ENCODE results near the gene MTHFD1L.

DNA sequence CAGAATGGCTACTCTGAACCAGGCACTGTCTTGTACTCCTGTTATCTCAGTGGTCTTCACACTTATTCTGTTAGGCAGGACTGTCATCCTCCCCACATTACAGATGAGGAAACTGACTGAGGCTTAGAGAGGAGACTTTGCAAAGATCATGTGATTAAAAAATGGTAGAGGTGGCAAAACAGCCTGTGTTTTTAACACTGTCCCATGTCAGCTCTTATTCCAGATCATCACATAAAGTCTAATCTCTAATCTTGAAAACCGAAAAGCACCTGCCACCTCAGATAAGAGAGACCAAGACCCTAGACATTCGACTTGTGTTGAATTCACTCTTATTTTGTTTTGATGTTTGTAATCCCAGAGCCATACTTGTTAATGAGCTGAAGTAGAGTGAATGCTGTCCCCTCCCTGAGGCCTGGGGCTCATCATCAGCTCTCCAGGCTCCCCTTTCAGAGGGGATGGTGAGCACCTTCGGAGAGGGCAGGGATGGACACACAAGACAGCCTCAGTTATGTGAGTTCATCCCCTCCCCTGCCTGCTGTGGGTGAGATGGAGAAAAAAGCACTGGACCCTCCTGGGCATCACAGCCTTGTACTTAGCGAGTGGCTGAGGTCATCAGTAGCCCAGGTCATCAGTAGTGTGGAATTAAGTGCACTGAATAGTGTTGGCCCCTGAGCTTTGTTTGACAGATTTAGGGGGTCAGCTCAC, 30.6 kb downstream of the MTHFD1L start:
- no peak for TF ChIP-seq POLR2A (IDR thresholded peaks at IDR 0.05; ENCODE audit: control extremely low read depth in 1 of 2, low read depth in 2 of 2, low read length in 2 of 2)
- TF ChIP-seq EP300 (IDR thresholded peaks at IDR 0.05; ENCODE audit: borderline replicate concordance in 1 of 2, low read depth in 2 of 2, low read length in 2 of 2): no peak
- TF ChIP-seq, protein P1, sequence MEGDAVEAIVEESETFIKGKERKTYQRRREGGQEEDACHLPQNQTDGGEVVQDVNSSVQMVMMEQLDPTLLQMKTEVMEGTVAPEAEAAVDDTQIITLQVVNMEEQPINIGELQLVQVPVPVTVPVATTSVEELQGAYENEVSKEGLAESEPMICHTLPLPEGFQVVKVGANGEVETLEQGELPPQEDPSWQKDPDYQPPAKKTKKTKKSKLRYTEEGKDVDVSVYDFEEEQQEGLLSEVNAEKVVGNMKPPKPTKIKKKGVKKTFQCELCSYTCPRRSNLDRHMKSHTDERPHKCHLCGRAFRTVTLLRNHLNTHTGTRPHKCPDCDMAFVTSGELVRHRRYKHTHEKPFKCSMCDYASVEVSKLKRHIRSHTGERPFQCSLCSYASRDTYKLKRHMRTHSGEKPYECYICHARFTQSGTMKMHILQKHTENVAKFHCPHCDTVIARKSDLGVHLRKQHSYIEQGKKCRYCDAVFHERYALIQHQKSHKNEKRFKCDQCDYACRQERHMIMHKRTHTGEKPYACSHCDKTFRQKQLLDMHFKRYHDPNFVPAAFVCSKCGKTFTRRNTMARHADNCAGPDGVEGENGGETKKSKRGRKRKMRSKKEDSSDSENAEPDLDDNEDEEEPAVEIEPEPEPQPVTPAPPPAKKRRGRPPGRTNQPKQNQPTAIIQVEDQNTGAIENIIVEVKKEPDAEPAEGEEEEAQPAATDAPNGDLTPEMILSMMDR (IDR thresholded peaks at IDR 0.05; ENCODE audit: control extremely low read depth in 1 of 3, insufficient read depth in 1 of 3, low read depth in 1 of 3, low read length in 3 of 3): no peak
- no peak for TF ChIP-seq RFX5 (IDR thresholded peaks at IDR 0.05; ENCODE audit: borderline replicate concordance, low read depth, low read length)
- TF ChIP-seq, protein P2, sequence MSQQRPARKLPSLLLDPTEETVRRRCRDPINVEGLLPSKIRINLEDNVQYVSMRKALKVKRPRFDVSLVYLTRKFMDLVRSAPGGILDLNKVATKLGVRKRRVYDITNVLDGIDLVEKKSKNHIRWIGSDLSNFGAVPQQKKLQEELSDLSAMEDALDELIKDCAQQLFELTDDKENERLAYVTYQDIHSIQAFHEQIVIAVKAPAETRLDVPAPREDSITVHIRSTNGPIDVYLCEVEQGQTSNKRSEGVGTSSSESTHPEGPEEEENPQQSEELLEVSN (IDR thresholded peaks at IDR 0.05): no peak
- TF ChIP-seq SUZ12 (IDR thresholded peaks at IDR 0.05; ENCODE audit: low read length): no peak
- no peak for TF ChIP-seq RAD21 (IDR thresholded peaks at IDR 0.05 in 1 of 2, conservative IDR thresholded peaks at IDR 0.05 in 1 of 2; ENCODE audit: low read depth in 2 of 2, low read length in 2 of 2)
- no peak for TF ChIP-seq MAFK (IDR thresholded peaks at IDR 0.05; ENCODE audit: low read depth, low read length)
- TF ChIP-seq, protein P3, sequence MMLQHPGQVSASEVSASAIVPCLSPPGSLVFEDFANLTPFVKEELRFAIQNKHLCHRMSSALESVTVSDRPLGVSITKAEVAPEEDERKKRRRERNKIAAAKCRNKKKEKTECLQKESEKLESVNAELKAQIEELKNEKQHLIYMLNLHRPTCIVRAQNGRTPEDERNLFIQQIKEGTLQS (IDR thresholded peaks at IDR 0.05; ENCODE audit: insufficient read depth, low read depth, low read length): no peak
- TF ChIP-seq GABPA (IDR thresholded peaks at IDR 0.05; ENCODE audit: borderline replicate concordance, insufficient read depth, low read length): no peak
- TF ChIP-seq, protein P4, sequence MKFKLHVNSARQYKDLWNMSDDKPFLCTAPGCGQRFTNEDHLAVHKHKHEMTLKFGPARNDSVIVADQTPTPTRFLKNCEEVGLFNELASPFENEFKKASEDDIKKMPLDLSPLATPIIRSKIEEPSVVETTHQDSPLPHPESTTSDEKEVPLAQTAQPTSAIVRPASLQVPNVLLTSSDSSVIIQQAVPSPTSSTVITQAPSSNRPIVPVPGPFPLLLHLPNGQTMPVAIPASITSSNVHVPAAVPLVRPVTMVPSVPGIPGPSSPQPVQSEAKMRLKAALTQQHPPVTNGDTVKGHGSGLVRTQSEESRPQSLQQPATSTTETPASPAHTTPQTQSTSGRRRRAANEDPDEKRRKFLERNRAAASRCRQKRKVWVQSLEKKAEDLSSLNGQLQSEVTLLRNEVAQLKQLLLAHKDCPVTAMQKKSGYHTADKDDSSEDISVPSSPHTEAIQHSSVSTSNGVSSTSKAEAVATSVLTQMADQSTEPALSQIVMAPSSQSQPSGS (IDR thresholded peaks at IDR 0.05; ENCODE audit: low read length): no peak
- TF ChIP-seq SIN3A (conservative IDR thresholded peaks at IDR 0.05 in 1 of 2, IDR thresholded peaks at IDR 0.05 in 1 of 2; ENCODE audit: low read depth in 1 of 2, low read length in 2 of 2): no peak
- no peak for TF ChIP-seq TAF1 (IDR thresholded peaks at IDR 0.05; ENCODE audit: low read depth, low read length)
- TF ChIP-seq RNF2 (IDR thresholded peaks at IDR 0.05; ENCODE audit: borderline replicate concordance, low read depth, low read length, missing control alignments, poor library complexity, severe bottlenecking): no peak

Data from H1 (cell line).